Neuronal stem cell (in vitro differentiated cells): Measurements from ENCODE around the gene IGSF3.

Experiments
- DNase-seq: peaks from one replicate; pipeline ENCODE4 v3.0.0-alpha.2; 2013; ENCODE audit warnings: low spot score
- H2AFZ ChIP-seq: one replicate; pipeline ENCODE4 v1.6.1; 2013; ENCODE audit warnings: mild to moderate bottlenecking, low read length, inconsistent platforms
- H2AK5ac ChIP-seq: 2 replicates; pipeline ENCODE4 v1.6.1; 2013; ENCODE audit warnings: low read depth, mild to moderate bottlenecking, inconsistent platforms, low read length, moderate library complexity, mixed read lengths
- H2BK120ac ChIP-seq: 2 replicates; pipeline ENCODE4 v1.6.1; 2013; ENCODE audit warnings: low read depth, mild to moderate bottlenecking, inconsistent platforms, low read length, moderate library complexity, mixed read lengths
- H2BK12ac ChIP-seq: one replicate; pipeline ENCODE4 v1.6.1; 2013; ENCODE audit warnings: low read length, inconsistent platforms
- H2BK15ac ChIP-seq: 2 replicates; pipeline ENCODE4 v1.6.1; 2013; ENCODE audit warnings: mild to moderate bottlenecking, low read length, inconsistent platforms, mixed read lengths
- H2BK5ac ChIP-seq: one replicate; pipeline ENCODE4 v1.6.1; 2013; ENCODE audit warnings: inconsistent platforms, mild to moderate bottlenecking, low read length, moderate library complexity
- H3K14ac ChIP-seq: one replicate; pipeline ENCODE4 v1.6.1; 2013; ENCODE audit warnings: low read length, inconsistent platforms
- H3K18ac ChIP-seq: 2 replicates; pipeline ENCODE4 v1.6.1; 2013; ENCODE audit warnings: low read length, inconsistent platforms
- H3K23ac ChIP-seq: 2 replicates; pipeline ENCODE4 v1.6.1; 2013; ENCODE audit warnings: low read depth, mild to moderate bottlenecking, mixed read lengths, low read length, inconsistent platforms; ENCODE audit not compliant: poor library complexity
- H3K27ac ChIP-seq: replicated peaks from 3 replicates; pipeline ENCODE4 v1.5.1; 2013; ENCODE audit warnings: low read length, inconsistent platforms
- H3K27me3 ChIP-seq, 3 experiments: 2 replicates each; pipeline ENCODE4 v1.6.1; 2013; ENCODE audit warnings: low read length in 3 of 3, mild to moderate bottlenecking in 2 of 3, inconsistent platforms in 1 of 3, low read depth in 1 of 3, mixed read lengths in 1 of 3, moderate library complexity in 1 of 3; ENCODE audit not compliant: control insufficient read depth in 3 of 3, insufficient read depth in 3 of 3
- H3K36me3 ChIP-seq, 2 donors: replicated peaks in 1 of 2; 2 replicates each; pipeline ENCODE4 v1.6.1; 2013; ENCODE audit warnings: low read length in 2 of 2; ENCODE audit not compliant: control insufficient read depth in 2 of 2, insufficient read depth in 2 of 2
- H3K4ac ChIP-seq: 2 replicates; pipeline ENCODE4 v1.6.1; 2013; ENCODE audit warnings: inconsistent platforms, mild to moderate bottlenecking, low read length, moderate library complexity
- H3K4me1 ChIP-seq, 2 donors: 1 replicate in 1 of 2; 2 replicates in 1 of 2; pipeline ENCODE4 v1.6.1; 2013; ENCODE audit warnings: low read length in 2 of 2, low read depth in 1 of 2; ENCODE audit not compliant: control insufficient read depth in 2 of 2, insufficient read depth in 1 of 2
- H3K4me2 ChIP-seq: one replicate; pipeline ENCODE4 v1.6.1; 2013; ENCODE audit warnings: mild to moderate bottlenecking, low read length, inconsistent platforms; ENCODE audit not compliant: insufficient read depth, poor library complexity, severe bottlenecking
- H3K4me3 ChIP-seq, 2 donors: 2 replicates each; pipeline ENCODE4 v1.5.1; 2013; ENCODE audit warnings: low read length in 2 of 2, mild to moderate bottlenecking in 2 of 2, inconsistent platforms in 1 of 2, moderate library complexity in 1 of 2
- H3K79me1 ChIP-seq: one replicate; pipeline ENCODE4 v1.6.1; 2013; ENCODE audit warnings: low read depth, mild to moderate bottlenecking, inconsistent platforms, low read length, moderate library complexity
- H3K9ac ChIP-seq: one replicate; pipeline ENCODE4 v1.6.1; 2013; ENCODE audit warnings: mild to moderate bottlenecking, low read depth, low read length, inconsistent platforms; ENCODE audit not compliant: poor library complexity
- H3K9me3 ChIP-seq, 2 donors: replicated peaks in 1 of 2; 2 replicates each; pipeline versions ENCODE3 to v1.6.1; 2013; ENCODE audit warnings: low read length in 2 of 2, mild to moderate bottlenecking in 2 of 2, inconsistent platforms in 1 of 2, low read depth in 1 of 2, mixed read lengths in 1 of 2, moderate library complexity in 1 of 2; ENCODE audit not compliant: control insufficient read depth in 2 of 2, insufficient read depth in 1 of 2
- H4K8ac ChIP-seq: one replicate; pipeline ENCODE4 v1.6.1; 2013; ENCODE audit warnings: low read depth, mild to moderate bottlenecking, inconsistent platforms, low read length, moderate library complexity
- H4K91ac ChIP-seq: one replicate; pipeline ENCODE4 v1.6.1; 2013; ENCODE audit warnings: low read length, low read depth, mild to moderate bottlenecking, inconsistent platforms; ENCODE audit not compliant: poor library complexity
- WGBS, 2 donors: extraction: QIAGEN DNeasy Blood & Tissue Kit; methylation state at CpG; one replicate each; pipeline ENCODE4 v1.1.7; 2013; ENCODE audit warnings: missing lambda C conversion rate in 2 of 2, mixed read lengths in 1 of 2; ENCODE audit not compliant: insufficient read length in 2 of 2, insufficient replicate concordance in 1 of 2; ENCODE audit errors: extremely low coverage in 2 of 2; 5-methylcytosine and 5-hydroxymethylcytosine counted together

IGSF3 gene

GRCh38 chr1:116529681-116530080, 137.9 kb downstream of the IGSF3 start:
- H3K4me3 ChIP-seq = no peak overlapping the region
- H3K9ac ChIP-seq = no peak overlapping the region
- no peak overlapping the region for H3K23ac ChIP-seq
- H3K36me3 ChIP-seq = no peaks in the 10 kb centered on the region
- H3K4ac ChIP-seq = no peak overlapping the region
- no peak overlapping the region for H2AK5ac ChIP-seq
- no peaks in the 10 kb centered on the region for H3K4me1 ChIP-seq
- peaks cover 0 to 2% of the 10 kb centered on the region in 2 donors for H3K9me3 ChIP-seq
- H3K18ac ChIP-seq = no peak overlapping the region
- no peaks in the 10 kb centered on the region for H3K27me3 ChIP-seq
- no peak overlapping the region for H4K8ac ChIP-seq
- H2BK12ac ChIP-seq = no peak overlapping the region
- H2BK15ac ChIP-seq = no peak overlapping the region
- H3K14ac ChIP-seq = no peak overlapping the region
- no peak overlapping the region for H2AFZ ChIP-seq
- H2BK120ac ChIP-seq = no peak overlapping the region
- DNase-seq = no peak
- H4K91ac ChIP-seq = no peak overlapping the region
- no peak overlapping the region for H3K27ac ChIP-seq
- no peak overlapping the region for H2BK5ac ChIP-seq
- no peaks in the 10 kb centered on the region for H3K79me1 ChIP-seq
- no peak overlapping the region for H3K4me2 ChIP-seq
- WGBS, 2 donors = no CpG with 5 or more reads among the region's 3 CpGs

- no peak overlapping the region for H4K8ac ChIP-seq
- WGBS, 2 donors = no CpG with 5 or more reads among the region's 3 CpGs
Measured at GRCh38 chr1:116529199-116529631, 138.3 kb downstream of the IGSF3 start.

GRCh38 chr1:116528329-116529083, 139.0 kb downstream of the IGSF3 start:
- H3K4ac ChIP-seq = no peak overlapping the region
- H4K91ac ChIP-seq = no peak overlapping the region
- no peak overlapping the region for H2BK120ac ChIP-seq
- no peak overlapping the region for H3K27ac ChIP-seq
- no peak overlapping the region for H2AK5ac ChIP-seq
- H2BK5ac ChIP-seq = no peak overlapping the region
- H3K79me1 ChIP-seq = no peaks in the 10 kb centered on the region
- H2BK12ac ChIP-seq = no peak overlapping the region
- H3K4me2 ChIP-seq = no peak overlapping the region
- no peak for DNase-seq
- H3K36me3 ChIP-seq = no peaks in the 10 kb centered on the region
- no peaks in the 10 kb centered on the region for H3K27me3 ChIP-seq
- no peak overlapping the region for H3K23ac ChIP-seq
- H4K8ac ChIP-seq = no peak overlapping the region
- no peak overlapping the region for H2BK15ac ChIP-seq
- no CpG with 5 or more reads among the region's 1 CpG for WGBS, 2 donors
- no peaks in the 10 kb centered on the region for H3K9me3 ChIP-seq
- no peak overlapping the region for H3K14ac ChIP-seq
- H3K18ac ChIP-seq = no peak overlapping the region
- no peak overlapping the region for H2AFZ ChIP-seq
- H3K4me3 ChIP-seq = no peak overlapping the region
- H3K9ac ChIP-seq = no peak overlapping the region
- no peaks in the 10 kb centered on the region for H3K4me1 ChIP-seq

More at GRCh38 chr1:116529199-116529631, 138.3 kb downstream of the IGSF3 start:
- no peaks in the 10 kb centered on the region for H3K79me1 ChIP-seq
- H3K27ac ChIP-seq = no peak overlapping the region
- no peaks in the 10 kb centered on the region for H3K36me3 ChIP-seq
- no peaks in the 10 kb centered on the region for H3K4me1 ChIP-seq
- H4K91ac ChIP-seq = no peak overlapping the region
- H2AFZ ChIP-seq = no peak overlapping the region
- H3K23ac ChIP-seq = no peak overlapping the region
- no peak overlapping the region for H3K18ac ChIP-seq
- no peak overlapping the region for H3K4me3 ChIP-seq
- H3K9ac ChIP-seq = no peak overlapping the region
- H3K4me2 ChIP-seq = no peak overlapping the region
- no peaks in the 10 kb centered on the region for H3K27me3 ChIP-seq
- no peak overlapping the region for H3K4ac ChIP-seq
- no peak for DNase-seq
- H3K14ac ChIP-seq = no peak overlapping the region
- H3K9me3 ChIP-seq = peaks cover 0 to 2% of the 10 kb centered on the region in 2 donors
- no peak overlapping the region for H2BK12ac ChIP-seq
- no peak overlapping the region for H2BK15ac ChIP-seq
- H2AK5ac ChIP-seq = no peak overlapping the region
- H2BK5ac ChIP-seq = no peak overlapping the region
- no peak overlapping the region for H2BK120ac ChIP-seq

GRCh38 chr1:116525440-116525839, 142.1 kb downstream of the IGSF3 start:
- Histone ChIP-seq H3K79me1 (no peaks in the 10 kb centered on the region), H3K23ac (no peak overlapping the region), H2AK5ac (no peak overlapping the region), H3K4me3 (no peak overlapping the region), H3K4me2 (no peak overlapping the region), H2BK15ac (no peak overlapping the region), H3K18ac (no peak overlapping the region), H3K27ac (no peak overlapping the region), H3K9ac (no peak overlapping the region), H3K14ac (no peak overlapping the region), H2BK120ac (no peak overlapping the region), H2BK5ac (no peak overlapping the region), H3K36me3 (no peaks in the 10 kb centered on the region), H4K8ac (no peak overlapping the region), H2BK12ac (no peak overlapping the region), H3K9me3 (no peaks in the 10 kb centered on the region), H4K91ac (no peak overlapping the region), H2AFZ (no peak overlapping the region), H3K4me1 (no peaks in the 10 kb centered on the region), H3K4ac (no peak overlapping the region), H3K27me3 (no peaks in the 10 kb centered on the region)
- no peak for DNase-seq
- no CpG with 5 or more reads among the region's 2 CpGs for WGBS, 2 donors
